NOMO-1 treated with DMSO at 0.1 percent for 48 hours (cell line): ENCODE results near the gene LILRA1.
A peak's percentile ranks its signal among the peaks of the same experiment; 100 is the strongest.
"Not testable (repeated sequence)": the region's sequence is repeated elsewhere in the genome, so short reads cannot be mapped to it uniquely, and the experiment has no call there.

Source experiments
- DNase-seq: peaks from one replicate; lab custom pipeline; 2025; ENCODE audit not compliant: unreplicated experiment; lab: John Stamatoyannopoulos, UW

LILRA1 gene

DNA sequence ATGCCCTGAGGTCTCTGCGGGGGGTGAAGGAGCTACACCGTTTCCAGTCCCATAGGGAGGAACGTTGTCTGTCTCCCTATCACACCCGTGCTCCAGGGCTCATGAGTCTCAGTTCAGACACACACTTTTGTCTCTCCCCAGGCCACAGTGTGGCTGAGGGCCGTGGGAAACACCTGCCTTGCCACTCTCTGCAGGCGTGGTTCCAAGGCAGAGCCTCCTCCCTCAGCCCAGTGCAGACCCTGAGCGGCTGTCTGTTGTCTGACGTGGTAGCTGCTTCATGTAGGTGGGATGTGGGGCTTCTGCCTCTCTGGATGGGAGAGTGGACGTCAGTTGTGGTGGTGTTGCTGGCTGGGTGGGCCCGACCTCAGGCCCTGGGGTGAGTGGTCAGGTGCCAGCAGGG lies 30.8 kb downstream of the LILRA1 start:
- not testable (repeated sequence) for DNase-seq

- DNase-seq = not testable (repeated sequence)
These were observed 31.7 kb downstream of the LILRA1 start for GRCh38 chr19:54624934-54625730.

GRCh38 chr19:54626757-54627156 lies 33.3 kb downstream of the LILRA1 start:
- no peak for DNase-seq

DNA sequence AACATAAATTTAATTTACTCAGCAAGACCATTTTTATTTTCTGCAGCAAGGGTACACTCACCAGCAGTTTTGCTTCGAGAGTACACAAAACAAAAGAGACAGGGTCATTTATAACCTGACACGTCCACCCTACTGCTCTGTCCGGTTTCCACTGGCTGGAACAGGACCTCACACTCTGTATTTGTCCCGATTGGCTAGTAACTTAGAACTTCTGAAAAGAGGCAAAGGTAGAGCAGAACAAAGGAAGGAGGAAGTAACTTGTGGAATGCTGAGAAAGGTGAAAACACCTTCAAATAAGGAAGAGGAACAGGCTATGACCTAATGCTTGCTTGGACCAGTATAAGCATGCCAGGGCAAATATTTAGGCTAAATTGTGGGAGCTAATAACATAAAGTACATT lies 34.5 kb downstream of the LILRA1 start:
- not testable (repeated sequence) for DNase-seq

DNA sequence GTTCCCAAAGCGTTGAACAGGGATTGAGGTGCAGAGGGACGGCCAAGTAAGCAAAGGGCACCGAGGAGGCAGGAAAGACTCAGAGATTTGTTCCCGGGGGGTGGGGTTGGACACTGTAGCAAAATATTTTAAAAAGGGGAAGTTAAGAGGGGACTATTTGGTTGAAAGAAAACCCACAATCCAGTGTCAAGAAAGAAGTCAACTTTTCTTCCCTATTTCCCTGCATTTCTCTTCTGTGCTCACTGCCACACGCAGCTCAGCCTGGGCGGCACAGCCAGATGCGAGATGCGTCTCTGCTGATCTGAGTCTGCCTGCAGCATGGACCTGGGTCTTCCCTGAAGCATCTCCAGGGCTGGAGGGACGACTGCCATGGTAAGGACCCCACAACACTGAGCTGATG lies 36.8 kb downstream of the LILRA1 start, which contains the start of gene LILRB1:
LILRB1 (plus strand) TSS at position 223 of the 400 bp plus-strand sequence. CDS start 590 bp downstream, outside the sequence.
- peak; percentile 62 for DNase-seq

DNA sequence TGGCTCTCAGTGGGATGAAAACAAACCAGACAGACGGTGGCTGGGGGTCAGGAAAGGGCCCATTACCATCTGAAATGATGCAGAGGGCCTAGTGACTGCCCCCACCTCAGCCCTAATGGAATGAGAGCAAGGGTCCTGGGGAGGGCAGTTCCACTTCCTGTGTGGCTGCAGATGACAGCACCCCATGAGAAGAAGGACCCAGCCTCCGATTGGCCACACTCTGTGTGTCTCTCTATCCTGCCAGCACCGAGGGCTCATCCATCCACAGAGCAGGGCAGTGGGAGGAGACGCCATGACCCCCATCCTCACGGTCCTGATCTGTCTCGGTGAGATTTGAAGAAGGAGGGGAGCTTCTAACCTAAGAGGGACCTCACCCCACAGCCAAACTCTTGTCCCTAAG lies 37.4 kb downstream of the LILRA1 start:
- DNase-seq = no peak

GRCh38 chr19:54631489-54632337 lies 38.3 kb downstream of the LILRA1 start:
- DNase-seq = not testable (repeated sequence)

DNA sequence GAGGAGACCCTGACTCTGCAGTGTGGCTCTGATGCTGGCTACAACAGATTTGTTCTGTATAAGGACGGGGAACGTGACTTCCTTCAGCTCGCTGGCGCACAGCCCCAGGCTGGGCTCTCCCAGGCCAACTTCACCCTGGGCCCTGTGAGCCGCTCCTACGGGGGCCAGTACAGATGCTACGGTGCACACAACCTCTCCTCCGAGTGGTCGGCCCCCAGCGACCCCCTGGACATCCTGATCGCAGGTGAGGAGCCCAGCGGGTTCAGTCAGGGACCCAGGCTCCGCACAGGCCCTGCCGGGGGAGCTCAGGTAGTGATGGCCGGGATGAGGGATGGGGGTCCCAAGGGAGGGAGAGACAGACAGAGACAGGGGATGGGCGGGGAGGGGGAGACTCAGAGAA lies 39.1 kb downstream of the LILRA1 start:
- DNase-seq = not testable (repeated sequence)

GRCh38 chr19:54633401-54633800 lies 40.0 kb downstream of the LILRA1 start:
- DNase-seq = no peak

DNA sequence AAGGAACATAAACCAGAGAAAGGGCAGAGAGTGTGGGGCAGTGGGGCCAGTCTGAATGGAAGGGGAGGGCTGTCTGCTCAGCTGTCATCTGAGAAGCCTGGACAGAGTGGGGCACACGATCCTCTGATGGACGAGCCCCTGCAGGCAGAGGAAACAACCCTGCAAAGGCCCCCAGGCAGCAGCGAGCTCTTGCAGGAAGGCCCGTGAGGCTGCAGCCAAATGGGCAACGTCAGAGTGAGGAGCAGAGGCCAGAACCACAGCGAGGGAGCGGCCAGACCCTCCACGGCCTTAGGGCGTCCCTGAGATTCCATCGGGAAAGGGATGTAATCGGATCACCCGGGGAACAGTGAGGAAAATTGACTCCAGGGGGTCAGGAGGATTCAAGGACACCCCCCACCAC lies 42.6 kb downstream of the LILRA1 start:
- not testable (repeated sequence) for DNase-seq

DNA sequence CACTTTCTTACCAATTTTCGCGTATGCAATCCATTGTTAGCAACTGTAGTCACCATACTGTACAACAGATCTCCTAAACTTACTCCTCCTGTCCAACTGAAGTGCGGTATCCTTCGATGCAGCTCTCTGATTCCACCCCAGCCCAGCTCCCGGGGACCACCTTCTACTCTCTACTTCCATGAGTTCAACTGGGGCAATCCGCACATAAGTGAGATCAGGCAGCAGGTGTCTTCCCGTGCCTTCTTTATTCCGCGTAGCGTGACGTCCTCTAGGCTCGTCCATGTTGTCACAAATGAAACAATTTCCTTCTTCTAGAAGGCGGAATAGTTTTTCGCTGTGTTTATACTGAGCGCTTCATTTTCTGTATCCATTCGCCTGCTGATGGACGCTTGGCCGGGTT lies 45.3 kb downstream of the LILRA1 start:
- no peak for DNase-seq

DNA sequence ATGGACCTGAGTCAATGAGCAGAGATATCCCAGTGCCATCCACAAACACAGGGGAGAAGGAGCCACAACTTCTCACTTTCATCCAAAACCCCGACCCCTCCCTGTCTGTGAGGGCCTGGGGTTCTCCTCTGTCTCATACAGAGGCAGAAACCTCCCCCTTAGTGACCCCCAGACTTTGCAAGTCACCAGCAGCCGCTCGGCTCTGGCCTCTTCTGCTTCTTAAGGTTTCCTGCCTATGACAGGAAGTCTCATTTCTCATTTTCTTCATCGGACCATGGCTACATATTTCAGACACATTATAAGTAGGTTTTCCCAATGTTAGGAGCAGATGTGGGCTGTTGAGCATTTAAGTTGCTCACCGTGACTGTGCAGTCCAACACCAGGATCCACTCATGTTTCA lies 49.5 kb downstream of the LILRA1 start:
- DNase-seq = peak; percentile 22

DNA sequence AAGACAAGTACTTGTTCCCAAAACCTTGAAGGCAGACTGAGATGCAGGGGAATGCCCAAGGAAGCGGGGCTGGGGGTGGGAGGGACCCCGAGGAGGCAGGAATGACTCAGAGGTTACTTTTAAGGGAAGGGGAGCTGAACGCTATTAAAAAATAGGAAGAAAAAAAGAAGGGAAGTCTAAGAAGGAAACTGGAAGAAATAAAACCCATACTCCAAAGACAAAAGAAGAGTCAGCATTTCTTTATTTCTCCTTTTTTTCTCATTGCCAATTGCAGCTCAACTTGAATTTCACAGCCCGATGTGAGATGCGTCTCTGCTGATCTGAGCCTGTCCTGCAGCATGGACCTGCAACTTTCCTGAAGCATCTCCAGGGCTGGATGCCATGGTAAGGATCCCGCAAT lies 50.2 kb downstream of the LILRA1 start:
- not testable (repeated sequence) for DNase-seq

DNA sequence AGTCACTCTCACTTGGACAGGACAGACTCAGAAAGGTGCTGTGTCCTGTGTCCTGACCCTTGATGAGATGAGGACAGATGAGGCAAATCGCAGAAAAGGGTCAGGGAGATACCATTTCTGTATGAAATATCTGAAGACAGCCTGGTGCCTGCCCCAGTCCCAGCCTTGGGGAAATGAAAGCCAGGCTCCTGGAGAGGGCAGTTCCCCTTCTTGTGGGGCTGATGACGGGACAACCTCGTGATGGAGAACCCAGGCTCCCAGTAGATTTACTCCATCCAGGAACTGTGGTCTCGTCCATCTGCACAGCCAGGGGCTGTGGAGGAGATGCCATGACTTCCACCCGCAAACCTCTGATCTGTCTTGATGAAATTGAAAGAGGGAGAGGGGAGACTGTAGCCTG lies 50.6 kb downstream of the LILRA1 start:
- peak; percentile 47 for DNase-seq

GRCh38 chr19:54646331-54646841 lies 53.0 kb downstream of the LILRA1 start:
- DNase-seq = no peak

- peak; percentile 7 for DNase-seq
These were observed 54.7 kb downstream of the LILRA1 start for GRCh38 chr19:54648129-54648528.

DNA sequence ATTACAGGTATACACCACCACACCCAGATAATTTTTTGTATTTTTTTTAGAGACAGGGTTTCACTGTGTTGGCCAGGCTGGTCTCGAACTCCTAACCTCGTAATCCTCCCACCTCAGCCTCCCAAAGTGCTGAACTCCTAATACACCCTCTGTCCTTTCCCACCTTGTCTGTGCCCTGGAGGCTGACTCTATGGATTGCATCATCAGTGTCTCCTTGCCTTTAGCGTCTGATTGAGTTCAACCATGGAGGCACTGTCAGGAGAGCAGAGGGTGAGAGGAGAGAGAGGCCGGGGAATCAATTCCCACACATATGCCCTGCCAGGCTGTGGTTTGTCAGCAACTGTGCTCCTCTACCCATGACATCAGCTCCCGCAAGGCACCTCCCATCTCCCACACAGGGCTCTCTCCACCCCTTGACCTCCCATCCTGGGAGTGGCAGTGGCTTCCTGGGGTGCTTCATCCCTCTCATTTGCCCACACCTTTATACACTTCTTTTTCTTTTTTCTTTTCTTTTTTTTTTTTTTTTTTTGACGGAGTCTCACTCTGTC lies 56.8 kb downstream of the LILRA1 start:
- no peak for DNase-seq
